HepG2 (cell line): ENCODE measurements around the gene C3orf18. TPM values are rescaled to one million over a fixed set of nuclear protein-coding genes. Genes with fewer than 3 reads are reported as not detected.

Experiments used
- HMG20B ChIP-seq: conservative IDR thresholded peaks from 2 replicates; pipeline ENCODE4 v1.6.1; 2016; ENCODE audit warnings: missing genetic modification reagents, missing compliant biosample characterization
- HOXA7 ChIP-seq: sonication (generic); formaldehyde crosslinking; IDR thresholded peaks from 2 replicates; pipeline ENCODE4 v1.8.1; 2022; ENCODE audit warnings: mild to moderate bottlenecking, missing genetic modification reagents, moderate library complexity
- LBX2 ChIP-seq: sonication (generic); formaldehyde crosslinking; IDR thresholded peaks from 2 replicates; pipeline ENCODE4 v1.5.0; 2020; ENCODE audit warnings: missing genetic modification reagents, mild to moderate bottlenecking, borderline replicate concordance
- PITX1 ChIP-seq: sonication (generic); formaldehyde crosslinking; IDR thresholded peaks from 2 replicates; pipeline ENCODE4 v1.5.1; 2020; ENCODE audit warnings: mild to moderate bottlenecking, missing genetic modification reagents
- SIX1 ChIP-seq: sonication (generic); formaldehyde crosslinking; IDR thresholded peaks from 2 replicates; pipeline ENCODE4 v1.4.0; 2020; ENCODE audit warnings: missing genetic modification reagents, borderline replicate concordance
- TBX3 ChIP-seq: fragments of 450-650 bp; IDR thresholded peaks from 2 replicates; pipeline ENCODE4 v1.6.1; 2017; ENCODE audit warnings: antibody characterized with exemption, mild to moderate bottlenecking, inconsistent platforms, borderline replicate concordance
- TMF1 ChIP-seq: sonication (generic); formaldehyde crosslinking; IDR thresholded peaks from 2 replicates; pipeline ENCODE4 v1.8.1; 2022; ENCODE audit warnings: low read depth, missing genetic modification reagents
- XBP1 ChIP-seq: sonication (generic); formaldehyde crosslinking; IDR thresholded peaks from 2 replicates; pipeline ENCODE4 v1.5.0; 2020; ENCODE audit warnings: missing genetic modification reagents
- ZNF12 ChIP-seq: sonication (generic); formaldehyde crosslinking; IDR thresholded peaks from 2 replicates; pipeline ENCODE4 v1.5.0; 2020; ENCODE audit warnings: missing genetic modification reagents
- ZNF136 ChIP-seq: sonication (generic); formaldehyde crosslinking; IDR thresholded peaks from 2 replicates; pipeline ENCODE4 v1.8.1; 2022; ENCODE audit warnings: low read depth, mild to moderate bottlenecking, moderate library complexity, missing genetic modification reagents
- ZNF446 ChIP-seq: sonication (generic); formaldehyde crosslinking; IDR thresholded peaks from 2 replicates; pipeline ENCODE4 v1.5.0; 2020; ENCODE audit warnings: mild to moderate bottlenecking, missing genetic modification reagents
- polyA plus RNA-seq, 8 experiments: library from polyadenylated mRNA; depleted of rRNA in 3 of 8; stranded (reverse) in 7 of 8; unstranded in 1 of 8; fragments of >200 nt; fragmentation: Illumina TruSeq in 4 of 8; extraction: Trizol in 4 of 8; gene quantifications; 2 replicates each; pipeline versions ENCODE4 v1.2.1 to v1.2.3, GENCODE V29; 2011 to 2016; ENCODE audit warnings: low read depth in 4 of 8, missing spikeins in 1 of 8, mixed read lengths in 1 of 8; ENCODE audit not compliant: insufficient read depth in 1 of 8
- total RNA-seq, 5 experiments: library from RNA; depleted of rRNA; stranded (reverse); fragments of >200 nt; fragmentation: Illumina TruSeq; extraction: Trizol; gene quantifications; 2 replicates each; pipeline ENCODE4 v1.2.3, GENCODE V29; 2016; ENCODE audit warnings: low read depth in 1 of 5
- TF ChIP-seq, protein P1 (sequence below): sonication (generic); formaldehyde crosslinking; IDR thresholded peaks from 2 replicates; pipeline ENCODE4 v1.5.0; 2020; ENCODE audit warnings: mild to moderate bottlenecking, missing genetic modification reagents, borderline replicate concordance
- TF ChIP-seq, protein P2 (sequence below): conservative IDR thresholded peaks from 2 replicates; pipeline ENCODE4 v1.6.1; 2018; ENCODE audit warnings: missing genetic modification reagents
- TF ChIP-seq, protein P3 (sequence below): sonication (generic); formaldehyde crosslinking; IDR thresholded peaks from 2 replicates; pipeline ENCODE4 v1.4.0; 2020; ENCODE audit warnings: mild to moderate bottlenecking, missing genetic modification reagents
- TF ChIP-seq, protein P4 (sequence below): sonication (generic); formaldehyde crosslinking; IDR thresholded peaks from 2 replicates; pipeline ENCODE4 v1.4.0; 2020; ENCODE audit warnings: mild to moderate bottlenecking, missing genetic modification reagents

Gene C3orf18
- total and polyA plus RNA-seq, 2 of the 13 experiments (the other 11 are each of a cell fraction or from before 2014, with no cell fraction given) = 1.6 to 4.8 TPM

DNA sequence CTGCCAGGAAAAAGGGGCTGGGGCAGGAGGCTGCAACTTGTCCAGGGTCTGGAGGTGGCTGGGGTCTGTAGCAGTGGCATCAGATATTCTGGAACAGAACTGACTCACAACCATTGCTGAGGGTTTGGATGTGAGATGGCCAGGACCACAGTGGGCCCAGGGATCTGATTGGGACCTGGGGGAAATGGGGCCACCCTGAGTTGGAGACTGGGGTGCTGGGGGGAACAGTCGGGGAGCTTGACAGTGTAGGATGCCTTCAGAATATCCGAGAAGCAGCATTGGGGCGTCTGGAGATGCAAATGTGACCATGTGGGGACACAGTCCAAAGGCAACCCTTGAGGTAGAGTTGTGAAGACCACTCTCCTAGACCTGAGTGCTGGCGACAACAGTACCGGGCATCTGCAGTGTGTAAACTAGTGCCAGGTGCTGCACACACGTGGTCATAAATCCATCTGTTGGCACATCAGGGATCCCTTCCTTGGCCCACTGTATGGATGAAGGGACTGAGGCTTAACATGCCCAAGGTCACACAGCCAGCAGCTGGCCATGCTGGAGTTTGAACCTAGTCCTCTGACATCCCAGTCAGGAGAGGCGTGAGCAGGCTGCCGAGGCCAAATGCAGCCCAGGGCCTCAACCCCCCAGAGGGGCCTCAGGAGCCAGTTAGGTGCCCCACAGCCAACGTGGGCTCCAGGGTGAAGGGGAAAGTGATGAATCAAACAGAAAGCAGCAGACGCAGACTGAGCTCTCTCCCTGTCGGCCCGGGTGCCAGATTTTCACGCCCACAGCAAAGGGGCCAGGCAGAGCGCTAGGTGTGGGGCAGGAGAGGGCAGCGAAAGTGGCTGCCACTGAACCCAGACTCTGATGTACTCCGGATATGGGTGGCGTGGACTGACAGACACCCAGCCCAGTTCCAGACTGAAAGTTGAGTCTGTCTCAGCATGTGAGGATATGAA lies 20.5 kb upstream of the C3orf18 start (continued):
- TF ChIP-seq, protein P1, sequence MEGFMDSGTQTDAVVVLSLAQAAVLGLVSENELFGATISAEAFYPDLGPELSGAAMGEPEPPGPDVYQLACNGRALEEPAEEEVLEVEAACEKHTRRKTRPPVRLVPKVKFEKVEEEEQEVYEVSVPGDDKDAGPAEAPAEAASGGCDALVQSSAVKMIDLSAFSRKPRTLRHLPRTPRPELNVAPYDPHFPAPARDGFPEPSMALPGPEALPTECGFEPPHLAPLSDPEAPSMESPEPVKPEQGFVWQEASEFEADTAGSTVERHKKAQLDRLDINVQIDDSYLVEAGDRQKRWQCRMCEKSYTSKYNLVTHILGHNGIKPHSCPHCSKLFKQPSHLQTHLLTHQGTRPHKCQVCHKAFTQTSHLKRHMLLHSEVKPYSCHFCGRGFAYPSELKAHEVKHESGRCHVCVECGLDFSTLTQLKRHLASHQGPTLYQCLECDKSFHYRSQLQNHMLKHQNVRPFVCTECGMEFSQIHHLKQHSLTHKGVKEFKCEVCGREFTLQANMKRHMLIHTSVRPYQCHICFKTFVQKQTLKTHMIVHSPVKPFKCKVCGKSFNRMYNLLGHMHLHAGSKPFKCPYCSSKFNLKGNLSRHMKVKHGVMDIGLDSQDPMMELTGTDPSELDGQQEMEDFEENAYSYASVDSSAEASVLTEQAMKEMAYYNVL (CRISPR knock-in tag) = no peak
- TF ChIP-seq XBP1 (CRISPR knock-in tag) (no peak), ZNF136 (CRISPR knock-in tag) (no peak), ZNF446 (CRISPR knock-in tag) (no peak; the same call in 1 of the 2 replicates), LBX2 (CRISPR knock-in tag) (peak; percentile 84; the same call in 1 of the 2 replicates), ZNF12 (CRISPR knock-in tag) (0 out of 2 replicates have a peak, but pooled peaks have one; percentile 32), TMF1 (CRISPR knock-in tag) (no peak), PITX1 (CRISPR knock-in tag) (peak; percentile 80; the same call in 1 of the 2 replicates), HMG20B (CRISPR knock-in tag) (0 out of 2 replicates have a peak, but pooled peaks have one; percentile 35), SIX1 (CRISPR knock-in tag) (no peak), TBX3 (no peak), HOXA7 (CRISPR knock-in tag) (no peak)
- TF ChIP-seq, protein P2, sequence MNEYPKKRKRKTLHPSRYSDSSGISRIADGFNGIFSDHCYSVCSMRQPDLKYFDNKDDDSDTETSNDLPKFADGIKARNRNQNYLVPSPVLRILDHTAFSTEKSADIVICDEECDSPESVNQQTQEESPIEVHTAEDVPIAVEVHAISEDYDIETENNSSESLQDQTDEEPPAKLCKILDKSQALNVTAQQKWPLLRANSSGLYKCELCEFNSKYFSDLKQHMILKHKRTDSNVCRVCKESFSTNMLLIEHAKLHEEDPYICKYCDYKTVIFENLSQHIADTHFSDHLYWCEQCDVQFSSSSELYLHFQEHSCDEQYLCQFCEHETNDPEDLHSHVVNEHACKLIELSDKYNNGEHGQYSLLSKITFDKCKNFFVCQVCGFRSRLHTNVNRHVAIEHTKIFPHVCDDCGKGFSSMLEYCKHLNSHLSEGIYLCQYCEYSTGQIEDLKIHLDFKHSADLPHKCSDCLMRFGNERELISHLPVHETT (CRISPR knock-in tag) = no peak
- TF ChIP-seq, protein P3, sequence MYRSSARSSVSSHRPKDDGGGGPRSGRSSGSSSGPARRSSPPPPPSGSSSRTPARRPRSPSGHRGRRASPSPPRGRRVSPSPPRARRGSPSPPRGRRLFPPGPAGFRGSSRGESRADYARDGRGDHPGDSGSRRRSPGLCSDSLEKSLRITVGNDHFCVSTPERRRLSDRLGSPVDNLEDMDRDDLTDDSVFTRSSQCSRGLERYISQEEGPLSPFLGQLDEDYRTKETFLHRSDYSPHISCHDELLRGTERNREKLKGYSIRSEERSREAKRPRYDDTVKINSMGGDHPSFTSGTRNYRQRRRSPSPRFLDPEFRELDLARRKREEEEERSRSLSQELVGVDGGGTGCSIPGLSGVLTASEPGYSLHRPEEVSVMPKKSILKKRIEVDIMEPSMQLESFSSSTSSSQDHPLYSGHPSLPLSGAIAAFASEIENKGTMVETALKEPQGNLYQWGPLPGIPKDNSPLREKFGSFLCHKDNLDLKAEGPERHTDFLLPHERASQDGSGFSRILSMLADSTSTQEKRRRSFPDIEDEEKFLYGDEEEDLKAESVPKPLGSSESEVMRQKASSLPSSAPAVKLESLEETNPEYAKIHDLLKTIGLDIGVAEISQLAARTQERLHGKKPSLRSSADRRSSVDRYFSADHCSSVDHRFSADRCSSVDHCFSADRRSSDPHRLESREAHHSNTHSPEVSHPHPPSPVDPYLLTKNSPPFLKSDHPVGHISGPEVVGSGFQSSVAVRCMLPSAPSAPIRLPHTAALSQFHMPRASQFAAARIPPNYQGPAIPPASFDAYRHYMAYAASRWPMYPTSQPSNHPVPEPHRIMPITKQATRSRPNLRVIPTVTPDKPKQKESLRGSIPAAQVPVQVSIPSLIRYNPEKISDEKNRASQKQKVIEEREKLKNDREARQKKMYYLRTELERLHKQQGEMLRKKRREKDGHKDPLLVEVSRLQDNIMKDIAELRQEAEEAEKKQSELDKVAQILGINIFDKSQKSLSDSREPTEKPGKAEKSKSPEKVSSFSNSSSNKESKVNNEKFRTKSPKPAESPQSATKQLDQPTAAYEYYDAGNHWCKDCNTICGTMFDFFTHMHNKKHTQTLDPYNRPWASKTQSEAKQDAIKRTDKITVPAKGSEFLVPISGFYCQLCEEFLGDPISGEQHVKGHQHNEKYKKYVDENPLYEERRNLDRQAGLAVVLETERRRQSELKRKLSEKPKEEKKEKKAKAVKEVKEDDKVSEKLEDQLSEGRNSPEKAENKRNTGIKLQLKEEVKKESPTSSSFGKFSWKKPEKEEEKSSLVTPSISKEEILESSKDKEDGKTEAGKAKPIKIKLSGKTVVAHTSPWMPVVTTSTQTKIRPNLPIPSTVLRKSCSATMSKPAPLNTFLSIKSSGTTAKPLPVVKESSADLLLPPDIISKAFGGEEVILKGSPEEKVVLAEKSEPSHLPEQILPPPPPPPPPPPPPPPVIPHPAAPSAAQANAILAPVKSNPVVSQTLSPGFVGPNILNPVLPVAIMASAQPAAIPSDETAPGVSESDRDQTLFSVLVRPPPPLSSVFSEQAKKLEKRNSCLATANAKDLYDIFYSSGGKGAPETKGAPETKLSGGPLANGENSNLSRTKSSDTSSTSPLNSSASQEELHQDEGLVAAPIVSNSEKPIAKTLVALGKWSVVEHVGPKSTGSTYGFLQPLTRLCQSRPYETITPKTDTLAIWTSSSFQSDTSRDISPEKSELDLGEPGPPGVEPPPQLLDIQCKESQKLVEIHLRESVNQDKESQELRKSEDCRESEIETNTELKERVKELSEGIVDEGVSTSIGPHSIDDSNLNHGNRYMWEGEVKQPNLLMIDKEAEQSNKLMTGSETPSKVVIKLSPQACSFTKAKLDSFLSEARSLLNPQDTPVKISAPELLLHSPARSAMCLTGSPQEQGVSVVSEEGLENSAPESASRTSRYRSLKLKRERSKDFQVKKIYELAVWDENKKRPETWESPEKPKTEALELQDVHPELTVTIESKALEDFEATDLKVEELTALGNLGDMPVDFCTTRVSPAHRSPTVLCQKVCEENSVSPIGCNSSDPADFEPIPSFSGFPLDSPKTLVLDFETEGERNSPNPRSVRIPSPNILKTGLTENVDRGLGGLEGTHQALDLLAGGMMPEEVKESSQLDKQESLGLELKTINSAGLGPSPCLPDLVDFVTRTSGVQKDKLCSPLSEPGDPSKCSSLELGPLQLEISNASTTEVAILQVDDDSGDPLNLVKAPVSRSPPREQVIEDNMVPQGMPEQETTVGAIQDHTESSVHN (CRISPR knock-in tag) = no peak
- TF ChIP-seq, protein P4, sequence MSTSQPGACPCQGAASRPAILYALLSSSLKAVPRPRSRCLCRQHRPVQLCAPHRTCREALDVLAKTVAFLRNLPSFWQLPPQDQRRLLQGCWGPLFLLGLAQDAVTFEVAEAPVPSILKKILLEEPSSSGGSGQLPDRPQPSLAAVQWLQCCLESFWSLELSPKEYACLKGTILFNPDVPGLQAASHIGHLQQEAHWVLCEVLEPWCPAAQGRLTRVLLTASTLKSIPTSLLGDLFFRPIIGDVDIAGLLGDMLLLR (CRISPR knock-in tag) = peak; percentile 26; the same call in 1 of the 2 replicates
